NCI-H1105 (cell line): ENCODE measurements around the gene ALOXE3.
"Not testable (repeated sequence)": the region's sequence is repeated elsewhere in the genome, so short reads cannot be mapped to it uniquely, and the experiment has no call there.

ENCODE experiments used
- DNase-seq: peaks from one replicate; lab custom pipeline; 2025; lab: John Stamatoyannopoulos, UW

Gene ALOXE3

GRCh38 chr17:8091033-8091687, 27.2 kb downstream of the ALOXE3 start:
- DNase-seq = no peak

- no peak for DNase-seq
Observed at GRCh38 chr17:8089728-8090127, 28.6 kb downstream of the ALOXE3 start.

GRCh38 chr17:8087952-8088230, 30.4 kb downstream of the ALOXE3 start:
- DNase-seq = no peak

GRCh38 chr17:8087075-8087951, 31.0 kb downstream of the ALOXE3 start, which contains the start of gene ALOX12B:
Gene ALOX12B, minus strand, starts transcription at chr17:8087716. Its CDS starts 274 bp downstream, at chr17:8087442.
- DNase-seq = peak; percentile 46

- DNase-seq = no peak
Observed at GRCh38 chr17:8084250-8084649, 34.1 kb downstream of the ALOXE3 start.

- no peak for DNase-seq
Observed at GRCh38 chr17:8082292-8082691, 36.0 kb downstream of the ALOXE3 start.

GRCh38 chr17:8081876-8082275, 36.4 kb downstream of the ALOXE3 start:
- DNase-seq = no peak

- no peak for DNase-seq
Observed at GRCh38 chr17:8080799-8081219, 37.5 kb downstream of the ALOXE3 start.

- DNase-seq = no peak
Observed at GRCh38 chr17:8080208-8080798, 38.0 kb downstream of the ALOXE3 start.

- peak; percentile 69 for DNase-seq
Observed at GRCh38 chr17:8079291-8080207, 38.8 kb downstream of the ALOXE3 start.

GRCh38 chr17:8077939-8078338, 40.4 kb downstream of the ALOXE3 start:
- DNase-seq = not testable (repeated sequence)

- no peak for DNase-seq
Observed at GRCh38 chr17:8076502-8077266, 41.6 kb downstream of the ALOXE3 start.

- DNase-seq = no peak
Observed at GRCh38 chr17:8075574-8076342, 42.6 kb downstream of the ALOXE3 start.

- no peak for DNase-seq
Observed at GRCh38 chr17:8075081-8075480, 43.2 kb downstream of the ALOXE3 start.

- DNase-seq = no peak
Observed at GRCh38 chr17:8074554-8074953, 43.8 kb downstream of the ALOXE3 start.

GRCh38 chr17:8073627-8074484, 44.5 kb downstream of the ALOXE3 start:
- peak; percentile 77 for DNase-seq

- DNase-seq = peak; percentile 12
Observed at GRCh38 chr17:8072729-8073461, 45.4 kb downstream of the ALOXE3 start.

- no peak for DNase-seq
Observed at GRCh38 chr17:8072341-8072728, 46.0 kb downstream of the ALOXE3 start.

- DNase-seq = no peak
Observed at GRCh38 chr17:8071496-8071895, 46.8 kb downstream of the ALOXE3 start.
